Muscle layer of colon (tissue), 2 donors: ENCODE results near the gene MTHFS.

Source experiments
- H3K27ac ChIP-seq: one replicate; pipeline ENCODE4 v1.7.0; 2013; ENCODE audit warnings: low read depth, mild to moderate bottlenecking, low read length, moderate library complexity
- H3K27me3 ChIP-seq, 2 donors: one replicate each; pipeline ENCODE4 v1.7.0; 2013; ENCODE audit warnings: low read length in 2 of 2, mild to moderate bottlenecking in 2 of 2; ENCODE audit not compliant: insufficient read depth in 2 of 2, control insufficient read depth in 1 of 2
- H3K36me3 ChIP-seq: one replicate; pipeline ENCODE4 v1.7.0; 2013; ENCODE audit warnings: mild to moderate bottlenecking, low read length; ENCODE audit not compliant: insufficient read depth
- H3K4me1 ChIP-seq: one replicate; pipeline ENCODE4 v1.7.0; 2013; ENCODE audit warnings: mild to moderate bottlenecking, low read length; ENCODE audit not compliant: insufficient read depth
- H3K4me3 ChIP-seq, 2 donors: one replicate each; pipeline ENCODE4 v1.7.0; 2013; ENCODE audit warnings: low read length in 2 of 2, low read depth in 1 of 2, mild to moderate bottlenecking in 1 of 2, moderate library complexity in 1 of 2
- H3K9ac ChIP-seq: one replicate; pipeline ENCODE4 v1.7.0; 2013; ENCODE audit warnings: low read length
- H3K9me3 ChIP-seq: one replicate; pipeline ENCODE4 v1.7.0; 2013; ENCODE audit warnings: mild to moderate bottlenecking, low read length
- donor health status: abdominal sarcoma.
- donor health status: Adenocarcinoma of cecum.

The MTHFS gene

DNA sequence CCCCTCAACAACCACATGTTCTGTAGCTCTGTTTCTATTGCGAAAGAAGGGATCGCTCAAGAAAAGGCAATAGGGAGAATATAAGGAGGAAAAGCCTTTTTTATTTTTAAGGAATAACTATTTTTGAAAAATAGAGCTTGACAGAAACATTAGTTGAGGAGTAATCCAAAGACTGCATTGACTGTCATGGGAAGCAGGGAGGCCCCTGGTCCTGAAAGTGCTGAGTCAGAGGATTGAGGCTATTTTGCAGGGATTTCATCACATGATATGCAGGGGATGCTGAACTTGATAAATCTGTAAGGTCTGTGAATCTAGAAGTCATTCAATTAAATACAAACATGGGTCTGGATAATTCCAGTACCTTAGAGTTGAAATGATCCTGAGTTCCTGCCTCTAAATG lies 92.0 kb downstream of the MTHFS start:
- H3K9me3 ChIP-seq, result no peaks in the 10 kb centered on the region
- H3K27ac ChIP-seq, result no peak overlapping the region
- H3K27me3 ChIP-seq, result no peaks in the 10 kb centered on the region
- H3K4me1 ChIP-seq, result no peaks in the 10 kb centered on the region
- H3K9ac ChIP-seq, result no peak overlapping the region
- no peak overlapping the region for H3K4me3 ChIP-seq
- H3K36me3 ChIP-seq, result no peaks in the 10 kb centered on the region

- Histone ChIP-seq H3K9me3 (no peaks in the 10 kb centered on the region), H3K9ac (no peak overlapping the region), H3K27me3 (no peaks in the 10 kb centered on the region), H3K4me3 (no peak overlapping the region), H3K36me3 (no peaks in the 10 kb centered on the region), H3K4me1 (no peaks in the 10 kb centered on the region), H3K27ac (no peak overlapping the region)
Measured at GRCh38 chr15:79798311-79798710, 98.5 kb downstream of the MTHFS start.
